Cardiac muscle cell (in vitro differentiated cells and primary cell): Measurements from ENCODE around the gene FGL2. TPM values are rescaled to one million over a fixed set of nuclear protein-coding genes. Genes with fewer than 3 reads are reported as not detected.
"Not testable (repeated sequence)": the region's sequence is repeated elsewhere in the genome, so short reads cannot be mapped to it uniquely, and the experiment has no call there.

Source experiments
- DNase-seq, 2 donors: peaks; one replicate each; pipeline versions ENCODE4 v3.0.0 to v3.0.0-alpha.2; 2010 to 2017; ENCODE audit warnings: low read depth in 1 of 2, low spot score in 1 of 2
- H3K27ac ChIP-seq: fragments of 200-600 bp; sonication (generic); 2 replicates; pipeline ENCODE4 v1.5.1; 2016
- H3K27me3 ChIP-seq: fragments of 200-600 bp; sonication (generic); 2 replicates; pipeline ENCODE4 v1.6.0; 2016; ENCODE audit warnings: control low read depth
- H3K36me3 ChIP-seq: fragments of 200-600 bp; sonication (generic); 2 replicates; pipeline ENCODE4 v1.5.1; 2016; ENCODE audit warnings: control low read depth
- H3K4me1 ChIP-seq: fragments of 200-600 bp; sonication (generic); 2 replicates; pipeline ENCODE4 v1.8.1; 2017; ENCODE audit warnings: low read depth, mild to moderate bottlenecking, mixed run types
- H3K4me3 ChIP-seq: fragments of 200-600 bp; sonication (generic); 2 replicates; pipeline ENCODE4 v1.5.1; 2016; ENCODE audit warnings: mild to moderate bottlenecking
- H3K9me3 ChIP-seq: fragments of 200-600 bp; sonication (generic); 2 replicates; pipeline ENCODE4 v1.5.1; 2017; ENCODE audit warnings: low read depth, mild to moderate bottlenecking, control low read depth
- CTCF ChIP-seq: IDR thresholded peaks from 2 replicates; pipeline ENCODE4 v1.5.1; 2012; ENCODE audit warnings: low read depth, mild to moderate bottlenecking, low read length
- polyA plus RNA-seq: library from polyadenylated mRNA; unstranded; fragments of >200 nt; fragmentation: Nextera tagmentation; extraction: Ambion mirVana; gene quantifications from 2 replicates; pipeline ENCODE4 v1.2.1, GENCODE V29; 2016
- total RNA-seq: library from RNA; depleted of rRNA; stranded (reverse); fragments of >200 nt; gene quantifications from 2 replicates; pipeline ENCODE4 v1.2.3, GENCODE V29; 2016

The FGL2 gene
- total and polyA plus RNA-seq, 2 experiments from 2014 or later, result 0.13 to 0.51 TPM

GRCh38 chr7:77222819-77223218 is 23.2 kb upstream of the FGL2 start:
- Histone ChIP-seq H3K4me1 (no peaks in the 10 kb centered on the region), H3K9me3 (no peaks in the 10 kb centered on the region), H3K27me3 (no peaks in the 10 kb centered on the region), H3K4me3 (no peak overlapping the region), H3K27ac (no peak overlapping the region), H3K36me3 (no peaks in the 10 kb centered on the region)
- TF ChIP-seq CTCF, result no peak
- no peak for DNase-seq

GRCh38 chr7:77222065-77222464 is 22.4 kb upstream of the FGL2 start:
- H3K4me3 ChIP-seq, result no peak overlapping the region
- H3K4me1 ChIP-seq, result no peaks in the 10 kb centered on the region
- H3K36me3 ChIP-seq, result no peaks in the 10 kb centered on the region
- no peak for TF ChIP-seq CTCF
- no peak for DNase-seq
- H3K9me3 ChIP-seq, result no peaks in the 10 kb centered on the region
- H3K27me3 ChIP-seq, result no peaks in the 10 kb centered on the region
- no peak overlapping the region for H3K27ac ChIP-seq

GRCh38 chr7:77219701-77220331 is 20.2 kb upstream of the FGL2 start:
- not testable (repeated sequence) for DNase-seq, H3K36me3 ChIP-seq, H3K27ac ChIP-seq, H3K4me3 ChIP-seq, H3K9me3 ChIP-seq, H3K27me3 ChIP-seq, H3K4me1 ChIP-seq

GRCh38 chr7:77217474-77218185 is 18.0 kb upstream of the FGL2 start:
- H3K36me3 ChIP-seq, result no peaks in the 10 kb centered on the region
- no peaks in the 10 kb centered on the region for H3K4me1 ChIP-seq
- no peaks in the 10 kb centered on the region for H3K27me3 ChIP-seq
- DNase-seq, result no peak
- no peak overlapping the region for H3K27ac ChIP-seq
- no peak overlapping the region for H3K4me3 ChIP-seq
- no peak for TF ChIP-seq CTCF
- no peaks in the 10 kb centered on the region for H3K9me3 ChIP-seq

GRCh38 chr7:77216181-77216845 is 16.7 kb upstream of the FGL2 start:
- TF ChIP-seq CTCF, result no peak
- H3K9me3 ChIP-seq, result no peaks in the 10 kb centered on the region
- no peak overlapping the region for H3K27ac ChIP-seq
- no peaks in the 10 kb centered on the region for H3K36me3 ChIP-seq
- H3K27me3 ChIP-seq, result no peaks in the 10 kb centered on the region
- H3K4me1 ChIP-seq, result no peaks in the 10 kb centered on the region
- H3K4me3 ChIP-seq, result no peak overlapping the region
- DNase-seq, result no peak
